HEK293 (cell line): ENCODE results near the gene CDH2.

Experiments used
- CTCF ChIA-PET: fragments of 350-600 bp; formaldehyde crosslinking; extraction: SDS; loops from one replicate; lab custom pipeline; 2021; ENCODE audit warnings: antibody characterized with exemption; lab: Yijun Ruan, JAX
- POLR2A ChIA-PET: fragments of 300-600 bp; formaldehyde crosslinking; extraction: SDS; loops from one replicate; lab custom pipeline; 2020; ENCODE audit warnings: antibody characterized with exemption, inconsistent platforms; lab: Yijun Ruan, JAX
- H3K27ac ChIP-seq: fragments of 200-500 bp; sonication (Bioruptor generic); 2 replicates; pipeline ENCODE4 v1.5.1; 2014; ENCODE audit warnings: low read depth, low read length, control low read depth, inconsistent platforms; ENCODE audit errors: extremely low read depth
- H3K36me3 ChIP-seq, 2 experiments: fragments of 200-500 bp in 1 of 2; sonication (Bioruptor generic) in 1 of 2; 1 replicate in 1 of 2; 2 replicates in 1 of 2; pipeline ENCODE4 v1.5.1; 2014 to 2017; ENCODE audit warnings: inconsistent platforms in 2 of 2, low read length in 2 of 2; ENCODE audit not compliant: control insufficient read depth in 2 of 2, insufficient read depth in 1 of 2
- H3K4me1 ChIP-seq: fragments of 200-500 bp; sonication (Bioruptor generic); 2 replicates; pipeline ENCODE4 v1.5.1; 2014; ENCODE audit warnings: mild to moderate bottlenecking, low read length, inconsistent platforms; ENCODE audit not compliant: control insufficient read depth, insufficient read depth
- H3K4me3 ChIP-seq: 2 replicates; pipeline ENCODE4 v1.5.1; 2011; ENCODE audit warnings: low read depth, mild to moderate bottlenecking, control low read depth, low read length, moderate library complexity
- H3K9me3 ChIP-seq: fragments of 200-500 bp; sonication (Bioruptor generic); 2 replicates; pipeline ENCODE4 v1.5.1; 2014; ENCODE audit warnings: low read depth, low read length, inconsistent platforms; ENCODE audit not compliant: control insufficient read depth, insufficient read depth
- HOXA7 ChIP-seq: sonication (generic); formaldehyde crosslinking; IDR thresholded peaks from 2 replicates; pipeline ENCODE4 v1.8.1; 2022; ENCODE audit warnings: missing genetic modification reagents, borderline replicate concordance
- IKZF3 ChIP-seq: fragments of 450-650 bp; IDR thresholded peaks from 2 replicates; pipeline ENCODE4 v1.5.0; 2018; ENCODE audit warnings: missing biosample characterization, mild to moderate bottlenecking, missing genetic modification characterization, moderate library complexity
- REPIN1 ChIP-seq: fragments of 450-650 bp; formaldehyde crosslinking; IDR thresholded peaks from 2 replicates; pipeline ENCODE4 v1.5.1; 2017; ENCODE audit warnings: missing biosample characterization, missing genetic modification characterization, low read depth
- SP2 ChIP-seq: fragments of 450-650 bp; formaldehyde crosslinking; IDR thresholded peaks from 2 replicates; pipeline ENCODE4 v1.5.1; 2016; ENCODE audit warnings: missing biosample characterization, missing genetic modification characterization
- TCF7L2 ChIP-seq: IDR thresholded peaks from 2 replicates; pipeline ENCODE4 v1.6.1; 2011; ENCODE audit warnings: low read depth, mild to moderate bottlenecking, inconsistent platforms, low read length, moderate library complexity, borderline replicate concordance
- ZEB2 ChIP-seq: fragments of 450-650 bp; formaldehyde crosslinking; IDR thresholded peaks from 2 replicates; pipeline ENCODE4 v1.5.1; 2016; ENCODE audit warnings: missing biosample characterization, missing genetic modification characterization
- ZFHX2 ChIP-seq: fragments of 450-650 bp; formaldehyde crosslinking; conservative IDR thresholded peaks from 2 replicates; pipeline ENCODE4 v1.5.1; 2016; ENCODE audit warnings: missing biosample characterization, missing genetic modification characterization
- ZNF155 ChIP-seq: fragments of 450-650 bp; formaldehyde crosslinking; IDR thresholded peaks from 2 replicates; pipeline ENCODE4 v1.5.1; 2016; ENCODE audit warnings: missing biosample characterization, missing genetic modification characterization
- ZNF19 ChIP-seq: fragments of 450-650 bp; formaldehyde crosslinking; IDR thresholded peaks from 2 replicates; pipeline ENCODE4; 2016; ENCODE audit warnings: missing biosample characterization, missing genetic modification characterization, low read depth
- ZNF202 ChIP-seq: fragments of 450-650 bp; formaldehyde crosslinking; IDR thresholded peaks from 2 replicates; pipeline ENCODE4 v1.5.1; 2016; ENCODE audit warnings: missing biosample characterization, missing genetic modification characterization, borderline replicate concordance
- ZNF211 ChIP-seq: fragments of 450-650 bp; formaldehyde crosslinking; IDR thresholded peaks from 2 replicates; pipeline ENCODE4 v1.5.1; 2016; ENCODE audit warnings: low read depth, missing biosample characterization, missing genetic modification characterization
- ZNF302 ChIP-seq: fragments of 450-650 bp; formaldehyde crosslinking; IDR thresholded peaks from 2 replicates; pipeline ENCODE4 v1.5.1; 2016; ENCODE audit warnings: missing biosample characterization, missing genetic modification characterization, low read depth
- ZNF423 ChIP-seq: fragments of 450-650 bp; formaldehyde crosslinking; IDR thresholded peaks from 2 replicates; pipeline ENCODE4 v1.5.1; 2016; ENCODE audit warnings: missing biosample characterization, missing genetic modification characterization
- ZNF48 ChIP-seq: fragments of 450-650 bp; formaldehyde crosslinking; IDR thresholded peaks from 2 replicates; pipeline ENCODE4 v1.5.1; 2016; ENCODE audit warnings: missing biosample characterization, missing genetic modification characterization
- ZNF501 ChIP-seq: fragments of 450-650 bp; formaldehyde crosslinking; IDR thresholded peaks from 2 replicates; pipeline ENCODE4 v1.5.1; 2016; ENCODE audit warnings: missing biosample characterization, missing genetic modification characterization
- ZNF529 ChIP-seq: fragments of 450-650 bp; formaldehyde crosslinking; IDR thresholded peaks from 2 replicates; pipeline ENCODE4 v1.5.1; 2017; ENCODE audit warnings: missing genetic modification characterization, missing biosample characterization; ENCODE audit not compliant: insufficient replicate concordance
- ZNF560 ChIP-seq: fragments of 450-650 bp; formaldehyde crosslinking; IDR thresholded peaks from 2 replicates; pipeline ENCODE4 v1.5.1; 2017; ENCODE audit warnings: missing biosample characterization, missing genetic modification characterization, borderline replicate concordance
- ZNF621 ChIP-seq: fragments of 450-650 bp; formaldehyde crosslinking; IDR thresholded peaks from 2 replicates; pipeline ENCODE4 v1.5.1; 2017; ENCODE audit warnings: missing biosample characterization, missing genetic modification characterization
- ZNF654 ChIP-seq: fragments of 450-650 bp; formaldehyde crosslinking; IDR thresholded peaks from 2 replicates; pipeline ENCODE4 v1.5.1; 2016; ENCODE audit warnings: low read depth, missing biosample characterization, missing genetic modification characterization
- ZNF701 ChIP-seq: fragments of 450-650 bp; formaldehyde crosslinking; IDR thresholded peaks from 2 replicates; pipeline ENCODE4 v1.5.1; 2016; ENCODE audit warnings: missing biosample characterization, missing genetic modification characterization
- ZNF791 ChIP-seq: fragments of 450-650 bp; formaldehyde crosslinking; IDR thresholded peaks from 2 replicates; pipeline ENCODE4 v1.5.1; 2016; ENCODE audit warnings: missing biosample characterization, missing genetic modification characterization
- ZNF830 ChIP-seq: fragments of 450-650 bp; IDR thresholded peaks from 2 replicates; pipeline ENCODE4 v1.5.0; 2018; ENCODE audit warnings: missing biosample characterization, missing genetic modification characterization, low read depth, mild to moderate bottlenecking, moderate library complexity

CDH2 gene

DNA sequence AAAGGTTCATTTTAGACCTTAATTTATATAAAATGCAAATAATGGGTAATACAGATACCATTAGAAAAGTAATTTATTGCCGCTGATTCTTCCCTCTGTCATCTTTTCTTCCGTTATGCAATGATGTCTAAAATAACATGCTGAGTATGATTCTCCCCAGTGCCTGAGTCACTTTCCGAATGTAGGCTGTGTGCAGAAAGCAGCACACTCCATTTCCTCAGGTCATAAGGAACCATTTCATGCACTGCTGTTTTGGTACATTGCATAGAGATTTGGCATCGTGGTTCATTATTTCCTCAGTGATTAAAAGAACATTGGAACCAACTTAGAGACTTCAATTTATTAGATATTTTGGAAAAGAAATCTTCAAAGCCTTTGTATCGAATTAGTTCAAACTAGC is 173.5 kb downstream of the CDH2 start:
- Histone ChIP-seq H3K27ac (no peak overlapping the region), H3K36me3 (peaks cover 3 to 36% of the 10 kb centered on the region in 2 experiments; a peak in 2 of 3 replicates), H3K4me3 (no peak overlapping the region), H3K9me3 (no peaks in the 10 kb centered on the region), H3K4me1 (no peaks in the 10 kb centered on the region)
- CTCF ChIA-PET = no interaction called here
- POLR2A ChIA-PET = no interaction called here
- no peak for TF ChIP-seq ZNF202 (tag by site-specific recombination)
- TF ChIP-seq ZNF19 (tag by site-specific recombination) = no peak
- no peak for TF ChIP-seq SP2 (tag by site-specific recombination)
- no peak for TF ChIP-seq ZNF654 (tag by site-specific recombination)
- TF ChIP-seq ZNF830 (tag by site-specific recombination) = no peak
- no peak for TF ChIP-seq IKZF3
- TF ChIP-seq, all 188 proteins: peak for 0

DNA sequence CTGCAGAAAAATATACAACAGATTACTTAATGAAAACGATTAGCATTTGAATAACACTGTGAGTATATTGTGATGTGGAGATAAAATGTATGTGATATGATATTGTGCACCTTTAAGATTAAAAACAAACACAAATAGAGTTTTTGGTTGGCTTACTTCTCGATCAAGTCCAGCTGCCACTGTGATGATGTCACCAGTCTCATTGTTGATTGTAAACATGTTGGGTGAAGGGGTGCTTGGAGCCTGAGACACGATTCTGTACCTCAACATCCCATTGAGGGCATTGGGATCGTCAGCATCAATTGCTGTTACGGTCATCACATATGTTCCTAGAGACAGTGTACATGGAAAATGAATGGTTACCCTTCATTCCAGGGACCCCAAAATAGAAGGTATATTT is 174.1 kb downstream of the CDH2 start:
- ChIA-PET POLR2A (no interaction called here), CTCF (no interaction called here)
- Histone ChIP-seq H3K4me3 (no peak overlapping the region), H3K9me3 (no peaks in the 10 kb centered on the region), H3K27ac (no peak overlapping the region), H3K36me3 (peaks cover 3 to 41% of the 10 kb centered on the region in 2 experiments; a peak in 2 of 3 replicates), H3K4me1 (no peaks in the 10 kb centered on the region)
- no peak for TF ChIP-seq ZNF211 (tag by site-specific recombination)
- TF ChIP-seq ZNF155 = no peak
- TF ChIP-seq ZNF48 (tag by site-specific recombination) = no peak
- TF ChIP-seq REPIN1 (tag by site-specific recombination) = no peak
- no peak for TF ChIP-seq ZNF302 (tag by site-specific recombination)
- TF ChIP-seq HOXA7 (CRISPR knock-in tag) = no peak
- no peak for TF ChIP-seq ZNF423 (tag by site-specific recombination)
- TF ChIP-seq ZFHX2 (tag by site-specific recombination) = no peak
- TF ChIP-seq ZNF501 = no peak
- no peak for TF ChIP-seq ZNF791 (tag by site-specific recombination)
- TF ChIP-seq TCF7L2 = no peak
- no peak for TF ChIP-seq ZNF560 (tag by site-specific recombination)
- TF ChIP-seq ZNF529 (tag by site-specific recombination) = no peak
- no peak for TF ChIP-seq ZNF621 (tag by site-specific recombination)

DNA sequence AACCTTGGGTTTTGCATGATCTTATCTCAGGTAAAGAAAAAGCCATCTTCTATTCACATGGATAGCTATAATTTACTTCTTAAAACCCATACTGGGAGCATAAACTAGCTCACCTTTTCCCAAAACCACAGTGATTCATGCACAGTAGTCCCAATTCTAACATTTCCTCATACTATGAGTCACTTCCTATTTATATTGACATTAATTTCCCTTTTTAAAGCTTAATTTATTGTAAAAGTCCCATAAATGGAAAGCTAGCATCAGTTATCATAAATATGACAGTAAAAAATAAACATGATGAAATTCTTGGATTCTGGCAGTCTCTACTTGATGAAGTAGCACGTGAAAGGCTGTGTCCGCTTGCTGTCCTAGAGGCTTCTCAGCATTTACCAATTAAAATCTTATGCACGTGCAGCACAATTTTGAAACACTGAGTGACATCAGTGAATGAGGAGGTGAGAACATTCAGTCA is 180.1 kb downstream of the CDH2 start:
- POLR2A ChIA-PET = no interaction called here
- H3K36me3 ChIP-seq = peaks cover 3 to 43% of the 10 kb centered on the region in 2 experiments; a peak in 2 of 3 replicates
- TF ChIP-seq ZEB2 (tag by site-specific recombination) = no peak
- no peak for TF ChIP-seq ZNF701 (tag by site-specific recombination)
- CTCF ChIA-PET = no interaction called here
- no peaks in the 10 kb centered on the region for H3K9me3 ChIP-seq
- no peaks in the 10 kb centered on the region for H3K4me1 ChIP-seq
- H3K27ac ChIP-seq = no peak overlapping the region
- H3K4me3 ChIP-seq = no peak overlapping the region
